ENCODE data around the gene KRTAP20-2. TPM values are rescaled to one million over a fixed set of nuclear protein-coding genes. Genes with fewer than 3 reads are reported as not detected.

KRTAP20-2 gene
- polyA plus RNA-seq, 1 donor (not counting 4 experiments of a cell fraction or from before 2014, with no cell fraction given) = not detected

GRCh38 chr21:30680586-30680985 is 45.6 kb downstream of the KRTAP20-2 start:
- Histone ChIP-seq H3K9ac (ENCODE audit: control insufficient read depth, extremely low read depth, insufficient read depth, low read length) (no peak overlapping the region), H4K20me1 (ENCODE audit: control insufficient read depth, extremely low read depth, insufficient read depth, low read length) (no peaks in the 10 kb centered on the region), H2AFZ (ENCODE audit: control insufficient read depth, low read length) (no peak overlapping the region), H3K4me2 (ENCODE audit: control insufficient read depth, extremely low read depth, insufficient read depth, low read depth, low read length) (no peak overlapping the region), H3K36me3 (ENCODE audit: control insufficient read depth in 2 of 2, extremely low read depth in 1 of 2, insufficient read depth in 2 of 2, low read length in 2 of 2) (no peaks in the 10 kb centered on the region), H3K27me3 (ENCODE audit: control insufficient read depth, extremely low read depth, insufficient read depth, low read length) (no peaks in the 10 kb centered on the region), H3K79me2 (ENCODE audit: control insufficient read depth, insufficient read depth, low read length) (no peaks in the 10 kb centered on the region), H3K9me3 (ENCODE audit: control insufficient read depth, low read depth, low read length) (no peaks in the 10 kb centered on the region), H3K4me1 (ENCODE audit: control insufficient read depth, extremely low read depth, insufficient read depth, low read length) (no peaks in the 10 kb centered on the region), H3K9me1 (ENCODE audit: control insufficient read depth, extremely low read depth, insufficient read depth, low read length) (no peaks in the 10 kb centered on the region), H3K27ac (ENCODE audit: control insufficient read depth, insufficient read depth, low read length) (no peak overlapping the region), H3K4me3 (ENCODE audit: control insufficient read depth in 2 of 3, extremely low read depth in 1 of 3, insufficient read depth in 2 of 3, low read depth in 1 of 3, low read length in 3 of 3) (no peak overlapping the region)
- FAIRE-seq = no peak
- DNase-seq (ENCODE audit: low read depth, low spot score) = no peak
- dilution Hi-C loops (cut with MboI; ENCODE audit: extremely low pct_ligation_motif_present, low sequenced_read_pairs) = no loop called here
- no peak for TF ChIP-seq EZH2 (IDR thresholded peaks at IDR 0.05; ENCODE audit: low read length)

GRCh38 chr21:30684506-30684905 is 49.5 kb downstream of the KRTAP20-2 start:
- H3K79me2 ChIP-seq (ENCODE audit: control insufficient read depth, insufficient read depth, low read length) = no peaks in the 10 kb centered on the region
- no peaks in the 10 kb centered on the region for H3K36me3 ChIP-seq (ENCODE audit: control insufficient read depth in 2 of 2, extremely low read depth in 1 of 2, insufficient read depth in 2 of 2, low read length in 2 of 2)
- H3K9ac ChIP-seq (ENCODE audit: control insufficient read depth, extremely low read depth, insufficient read depth, low read length) = no peak overlapping the region
- FAIRE-seq (no peak), DNase-seq (ENCODE audit: low read depth, low spot score) (no peak)
- no peak overlapping the region for H3K4me3 ChIP-seq (ENCODE audit: control insufficient read depth in 2 of 3, extremely low read depth in 1 of 3, insufficient read depth in 2 of 3, low read depth in 1 of 3, low read length in 3 of 3)
- H3K9me3 ChIP-seq (ENCODE audit: control insufficient read depth, low read depth, low read length) = no peaks in the 10 kb centered on the region
- dilution Hi-C loops (cut with MboI; ENCODE audit: extremely low pct_ligation_motif_present, low sequenced_read_pairs) = no loop called here
- no peaks in the 10 kb centered on the region for H3K9me1 ChIP-seq (ENCODE audit: control insufficient read depth, extremely low read depth, insufficient read depth, low read length)
- H3K4me2 ChIP-seq (ENCODE audit: control insufficient read depth, extremely low read depth, insufficient read depth, low read depth, low read length) = no peak overlapping the region
- no peak for TF ChIP-seq EZH2 (IDR thresholded peaks at IDR 0.05; ENCODE audit: low read length)
- TF ChIP-seq CTCF (optimal IDR thresholded peaks at IDR 0.05 in 1 of 3, IDR thresholded peaks at IDR 0.05 in 1 of 3, conservative IDR thresholded peaks at IDR 0.05 in 1 of 3; ENCODE audit: extremely low read depth in 1 of 3, insufficient read depth in 2 of 3, low read length in 3 of 3) = no peak
- H3K27me3 ChIP-seq (ENCODE audit: control insufficient read depth, extremely low read depth, insufficient read depth, low read length) = no peaks in the 10 kb centered on the region
- no peaks in the 10 kb centered on the region for H4K20me1 ChIP-seq (ENCODE audit: control insufficient read depth, extremely low read depth, insufficient read depth, low read length)
- no peak overlapping the region for H3K27ac ChIP-seq (ENCODE audit: control insufficient read depth, insufficient read depth, low read length)
- H2AFZ ChIP-seq (ENCODE audit: control insufficient read depth, low read length) = no peak overlapping the region
- no peaks in the 10 kb centered on the region for H3K4me1 ChIP-seq (ENCODE audit: control insufficient read depth, extremely low read depth, insufficient read depth, low read length)

Small RNA genes lying within 50 kb of the gene (small RNA-seq; reads per million reads assigned to genes)
- 0 reads per million in 3 experiments for gene KRTAP20-1 (ENCODE audit: insufficient read length in 3 of 3, low read depth in 3 of 3, low replicate concordance in 1 of 3)
- gene KRTAP20-3 (ENCODE audit: insufficient read length in 3 of 3, low read depth in 3 of 3, low replicate concordance in 1 of 3) = 0 reads per million in 3 experiments
- gene KRTAP20-4 (ENCODE audit: insufficient read length in 3 of 3, low read depth in 3 of 3, low replicate concordance in 1 of 3) = 0 reads per million in 3 experiments
- gene KRTAP22-1 (ENCODE audit: insufficient read length in 3 of 3, low read depth in 3 of 3, low replicate concordance in 1 of 3) = 0 reads per million in 3 experiments
- 0 reads per million in 3 experiments for gene KRTAP22-2 (ENCODE audit: insufficient read length in 3 of 3, low read depth in 3 of 3, low replicate concordance in 1 of 3)

Other genes starting within 250 kb of the KRTAP20-2 start
- gene KRTAP13-1, start 239.2 kb upstream of the KRTAP20-2 start, polyA plus RNA-seq = not detected in 3 replicates
- not detected in 3 replicates for gene KRTAP13-3, start 209.3 kb upstream of the KRTAP20-2 start, polyA plus RNA-seq
- gene KRTAP13-4, start 205.0 kb upstream of the KRTAP20-2 start, polyA plus RNA-seq = not detected in 3 replicates
- gene KRTAP15-1, start 194.9 kb upstream of the KRTAP20-2 start, polyA plus RNA-seq = not detected in 3 replicates
- gene KRTAP19-1, start 154.8 kb upstream of the KRTAP20-2 start, polyA plus RNA-seq = 0.44 to 0.72 TPM in 2 of 3 replicates, not detected in the other
- gene KRTAP19-2, start 147.8 kb upstream of the KRTAP20-2 start, polyA plus RNA-seq = not detected in 3 replicates
- not detected in 3 replicates for gene KRTAP19-3, start 143.2 kb upstream of the KRTAP20-2 start, polyA plus RNA-seq
- gene KRTAP19-4, start 138.0 kb upstream of the KRTAP20-2 start, polyA plus RNA-seq = not detected in 3 replicates
- not detected in 3 replicates for gene KRTAP19-5, start 133.1 kb upstream of the KRTAP20-2 start, polyA plus RNA-seq
- not detected in 3 replicates for gene KRTAP19-6, start 93.3 kb upstream of the KRTAP20-2 start, polyA plus RNA-seq
- gene KRTAP19-7, start 73.9 kb upstream of the KRTAP20-2 start, polyA plus RNA-seq = not detected in 3 replicates
- gene KRTAP22-2, start 44.8 kb upstream of the KRTAP20-2 start, polyA plus RNA-seq = not detected in 3 replicates
- gene KRTAP6-3, start 42.8 kb upstream of the KRTAP20-2 start, polyA plus RNA-seq = not detected in 3 replicates
- not detected in 3 replicates for gene KRTAP6-2, start 36.3 kb upstream of the KRTAP20-2 start, polyA plus RNA-seq
- not detected in 3 replicates for gene KRTAP22-1, start 34.1 kb upstream of the KRTAP20-2 start, polyA plus RNA-seq
- gene KRTAP6-1, start 21.3 kb upstream of the KRTAP20-2 start, polyA plus RNA-seq = not detected in 3 replicates
- gene KRTAP20-1, start 18.8 kb upstream of the KRTAP20-2 start, polyA plus RNA-seq = not detected in 3 replicates
- not detected in 3 replicates for gene KRTAP20-4, start 14.6 kb upstream of the KRTAP20-2 start, polyA plus RNA-seq
- gene KRTAP20-3, start 7.7 kb downstream of the KRTAP20-2 start, polyA plus RNA-seq = not detected in 3 replicates
- gene KRTAP21-3, start 83.6 kb downstream of the KRTAP20-2 start, polyA plus RNA-seq = not detected in 3 replicates
- gene KRTAP21-2, start 112.1 kb downstream of the KRTAP20-2 start, polyA plus RNA-seq = not detected in 3 replicates
- not detected in 3 replicates for gene KRTAP21-1, start 120.2 kb downstream of the KRTAP20-2 start, polyA plus RNA-seq
- gene KRTAP8-1, start 178.1 kb downstream of the KRTAP20-2 start, polyA plus RNA-seq = not detected in 3 replicates
- gene KRTAP7-1, start 194.6 kb downstream of the KRTAP20-2 start, polyA plus RNA-seq = not detected in 3 replicates
- gene KRTAP11-1, start 246.4 kb downstream of the KRTAP20-2 start, polyA plus RNA-seq = not detected in 3 replicates